Upper lobe of right lung (tissue), 1 donor: ENCODE measurements around the gene PTPRU. TPM values are rescaled to one million over a fixed set of nuclear protein-coding genes. Genes with fewer than 3 reads are reported as not detected.

Experiments used
- ATAC-seq: fragments of 200-7000 bp; cut with Tn5 transposase; one replicate; pipeline ENCODE4 v1.9.1; 2020; ENCODE audit warnings: mild to moderate bottlenecking, moderate library complexity
- DNase-seq: peaks from one replicate; pipeline ENCODE4 v3.0.0-alpha.2; 2020
- H3K27ac ChIP-seq: fragments of 200-600 bp; one replicate; pipeline ENCODE4 v1.8.0; 2022
- H3K27me3 ChIP-seq: fragments of 200-600 bp; one replicate; pipeline ENCODE4 v1.8.0; 2022; ENCODE audit warnings: mild to moderate bottlenecking
- H3K36me3 ChIP-seq: fragments of 200-600 bp; one replicate; pipeline ENCODE4 v1.8.0; 2022
- H3K4me1 ChIP-seq: fragments of 200-600 bp; one replicate; pipeline ENCODE4 v1.8.0; 2022
- H3K4me3 ChIP-seq: fragments of 200-600 bp; one replicate; pipeline ENCODE4 v1.8.0; 2022; ENCODE audit warnings: mild to moderate bottlenecking
- H3K9me3 ChIP-seq: fragments of 200-600 bp; one replicate; pipeline ENCODE4 v1.8.0; 2022
- intact Hi-C: fragments of 100-400 bp; cut with DNase I; formaldehyde crosslinking; loops from one replicate; pipeline ENCODE4 v1.11.0; 2022
- long read RNA-seq: library from polyadenylated mRNA; unstranded; transcript quantifications from one replicate; pipeline ENCODE4 v2.0.0, GENCODE V29; 2021
- total RNA-seq: library from RNA; stranded (reverse); fragmentation: NEBNext Ultra II Directional; extraction: Animal tissue kit (Norgen Biotek cat#: 25700); gene quantifications from one replicate; pipeline ENCODE4 v1.2.1, GENCODE V29; 2021
- TF ChIP-seq, protein P1 (sequence below): fragments of 200-600 bp; IDR thresholded peaks from one replicate; pipeline ENCODE4 v1.8.0; 2022; ENCODE audit warnings: antibody characterized with exemption
- donor health status: DM: no; HTN: yes; CAD: no; lungs with severe emphysema.

Gene PTPRU
- total RNA-seq: 45.5 TPM
- long read RNA-seq, full-length matches to known transcripts: 13 of 81 reads
- long read RNA-seq, partial matches to known transcripts: 49 of 81 reads
- long read RNA-seq, other reads (novel, unspliced or antisense): 19 of 81 reads

- ATAC-seq (peak; percentile 88), DNase-seq (peak; percentile 92)
- peak within 1 kb of the TSS; percentile 64 for H3K4me3 ChIP-seq
- H3K4me1 ChIP-seq: peaks cover 15% of the 10 kb centered on the region
- TF ChIP-seq, protein P1, sequence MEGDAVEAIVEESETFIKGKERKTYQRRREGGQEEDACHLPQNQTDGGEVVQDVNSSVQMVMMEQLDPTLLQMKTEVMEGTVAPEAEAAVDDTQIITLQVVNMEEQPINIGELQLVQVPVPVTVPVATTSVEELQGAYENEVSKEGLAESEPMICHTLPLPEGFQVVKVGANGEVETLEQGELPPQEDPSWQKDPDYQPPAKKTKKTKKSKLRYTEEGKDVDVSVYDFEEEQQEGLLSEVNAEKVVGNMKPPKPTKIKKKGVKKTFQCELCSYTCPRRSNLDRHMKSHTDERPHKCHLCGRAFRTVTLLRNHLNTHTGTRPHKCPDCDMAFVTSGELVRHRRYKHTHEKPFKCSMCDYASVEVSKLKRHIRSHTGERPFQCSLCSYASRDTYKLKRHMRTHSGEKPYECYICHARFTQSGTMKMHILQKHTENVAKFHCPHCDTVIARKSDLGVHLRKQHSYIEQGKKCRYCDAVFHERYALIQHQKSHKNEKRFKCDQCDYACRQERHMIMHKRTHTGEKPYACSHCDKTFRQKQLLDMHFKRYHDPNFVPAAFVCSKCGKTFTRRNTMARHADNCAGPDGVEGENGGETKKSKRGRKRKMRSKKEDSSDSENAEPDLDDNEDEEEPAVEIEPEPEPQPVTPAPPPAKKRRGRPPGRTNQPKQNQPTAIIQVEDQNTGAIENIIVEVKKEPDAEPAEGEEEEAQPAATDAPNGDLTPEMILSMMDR: peak; percentile 75
- peak within 1 kb of the TSS; percentile 77 for H3K27ac ChIP-seq
- no peaks in the 10 kb centered on the region for H3K27me3 ChIP-seq
- H3K9me3 ChIP-seq: no peaks in the 10 kb centered on the region
- no peaks in the 10 kb centered on the region for H3K36me3 ChIP-seq
- intact Hi-C loops: no loop called here
Observed at GRCh38 chr1:29235955-29236711, at the start of gene PTPRU. PTPRU (plus strand) TSS chr1:29236522; CDS start chr1:29236645, 123 bp downstream.

GRCh38 chr1:29186707-29187106 is 49.6 kb upstream of the PTPRU start:
- DNase-seq (no peak), ATAC-seq (no peak)
- H3K9me3 ChIP-seq: no peaks in the 10 kb centered on the region
- no peaks in the 10 kb centered on the region for H3K36me3 ChIP-seq
- peaks cover 6% of the 10 kb centered on the region for H3K4me1 ChIP-seq
- TF ChIP-seq, protein P1: no peak
- H3K27ac ChIP-seq: no peak overlapping the region
- no peak overlapping the region for H3K4me3 ChIP-seq
- H3K27me3 ChIP-seq: no peaks in the 10 kb centered on the region
- intact Hi-C loops: no loop called here

- Histone ChIP-seq H3K9me3 (no peaks in the 10 kb centered on the region), H3K36me3 (no peaks in the 10 kb centered on the region), H3K4me3 (no peak overlapping the region), H3K4me1 (no peaks in the 10 kb centered on the region), H3K27ac (no peak overlapping the region), H3K27me3 (no peaks in the 10 kb centered on the region)
- TF ChIP-seq, protein P1: no peak
- intact Hi-C loops: no loop called here
- ATAC-seq: no peak
- DNase-seq: no peak
Observed at GRCh38 chr1:29190718-29191117, 45.6 kb upstream of the PTPRU start.

DNA sequence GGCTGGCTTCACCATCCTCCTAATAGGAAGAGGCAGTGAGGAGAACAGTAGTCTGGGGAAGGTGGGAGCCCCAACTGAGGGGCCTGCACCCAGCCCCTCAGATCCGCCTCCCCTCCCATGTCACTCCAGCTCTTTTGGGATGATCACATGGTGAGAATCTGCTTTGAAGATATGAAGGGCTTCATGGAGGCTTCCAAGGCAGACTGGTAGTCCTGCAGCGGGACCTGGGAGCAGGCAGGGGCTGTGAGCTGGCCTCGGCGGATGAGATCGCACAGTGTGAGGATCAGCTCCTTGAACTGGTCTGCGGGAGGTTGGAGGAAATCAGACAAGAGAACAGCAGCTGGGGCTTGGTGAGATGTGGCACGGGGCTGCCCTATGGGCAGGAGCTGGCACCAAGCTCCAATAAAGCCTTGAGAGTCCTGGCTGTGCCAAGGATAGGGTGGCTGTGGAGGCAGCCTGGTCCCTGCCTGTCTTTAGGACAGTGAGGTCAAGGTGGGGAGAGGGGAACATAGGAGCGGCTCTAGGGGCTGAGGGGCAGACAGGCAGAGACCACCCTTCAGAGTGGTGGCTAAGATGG is 42.4 kb upstream of the PTPRU start:
- Histone ChIP-seq H3K4me3 (no peak overlapping the region), H3K27ac (no peak overlapping the region), H3K36me3 (peaks cover 4% of the 10 kb centered on the region), H3K4me1 (no peaks in the 10 kb centered on the region), H3K27me3 (no peaks in the 10 kb centered on the region), H3K9me3 (no peaks in the 10 kb centered on the region)
- TF ChIP-seq, protein P1: no peak
- ATAC-seq: no peak
- DNase-seq: peak; percentile 40
- intact Hi-C loops: no loop called here

DNA sequence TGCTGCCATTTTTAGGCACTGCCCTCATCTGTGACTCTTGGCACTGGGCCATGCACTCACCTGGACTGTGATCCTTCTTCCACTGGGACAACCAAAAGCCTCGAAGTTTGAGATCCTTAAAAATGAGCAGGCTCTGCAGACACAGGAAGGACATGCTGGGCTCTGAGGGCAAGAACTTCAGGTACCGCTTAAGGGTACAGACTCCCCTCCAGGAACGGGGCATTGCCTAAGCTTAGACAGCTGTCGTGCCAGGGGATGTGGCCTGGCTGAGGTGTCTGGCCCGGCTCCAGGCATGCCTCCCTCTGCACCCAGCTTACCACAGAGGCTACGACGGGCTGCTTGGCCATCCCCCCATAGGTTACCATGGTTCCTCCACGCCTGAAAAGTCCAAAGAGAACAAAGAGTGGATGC is 40.4 kb upstream of the PTPRU start:
- H3K4me1 ChIP-seq: no peaks in the 10 kb centered on the region
- no peaks in the 10 kb centered on the region for H3K27me3 ChIP-seq
- H3K9me3 ChIP-seq: no peaks in the 10 kb centered on the region
- no peak overlapping the region for H3K27ac ChIP-seq
- TF ChIP-seq, protein P1: no peak
- peaks cover 21% of the 10 kb centered on the region for H3K36me3 ChIP-seq
- no peak for DNase-seq
- ATAC-seq: peak; percentile 12
- H3K4me3 ChIP-seq: no peak overlapping the region
- intact Hi-C loops: no loop called here
